Measurements from ENCODE around the gene UNC13A. TPM values are rescaled to one million over a fixed set of nuclear protein-coding genes. Genes with fewer than 3 reads are reported as not detected.
A peak's percentile ranks its signal among the peaks of the same experiment; 100 is the strongest.

Gene UNC13A
- total RNA-seq, 1 experiment from 2014 or later = 41.1 TPM

DNA sequence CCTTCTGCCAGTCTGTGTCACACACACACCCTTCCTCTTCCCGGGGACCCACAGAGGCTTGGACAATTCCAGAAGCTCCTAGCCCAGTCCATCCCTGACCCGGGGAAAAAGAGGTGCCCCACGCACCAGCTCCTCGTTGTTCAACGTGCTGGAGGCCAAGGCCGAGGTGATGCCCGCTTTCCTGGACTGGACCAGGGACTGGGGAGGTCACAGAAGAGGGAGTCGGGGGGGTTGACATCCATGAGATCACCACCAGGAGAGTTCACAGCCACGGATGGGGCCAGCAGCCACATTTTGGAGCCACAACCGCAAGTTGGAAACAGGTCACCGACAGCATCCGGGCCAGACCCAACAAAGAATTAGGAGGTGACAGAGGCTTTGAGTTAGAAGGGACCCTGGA lies 39.4 kb downstream of the UNC13A start:
- H3K9me3 Mint-ChIP-seq = no peaks in the 10 kb centered on the region

DNA sequence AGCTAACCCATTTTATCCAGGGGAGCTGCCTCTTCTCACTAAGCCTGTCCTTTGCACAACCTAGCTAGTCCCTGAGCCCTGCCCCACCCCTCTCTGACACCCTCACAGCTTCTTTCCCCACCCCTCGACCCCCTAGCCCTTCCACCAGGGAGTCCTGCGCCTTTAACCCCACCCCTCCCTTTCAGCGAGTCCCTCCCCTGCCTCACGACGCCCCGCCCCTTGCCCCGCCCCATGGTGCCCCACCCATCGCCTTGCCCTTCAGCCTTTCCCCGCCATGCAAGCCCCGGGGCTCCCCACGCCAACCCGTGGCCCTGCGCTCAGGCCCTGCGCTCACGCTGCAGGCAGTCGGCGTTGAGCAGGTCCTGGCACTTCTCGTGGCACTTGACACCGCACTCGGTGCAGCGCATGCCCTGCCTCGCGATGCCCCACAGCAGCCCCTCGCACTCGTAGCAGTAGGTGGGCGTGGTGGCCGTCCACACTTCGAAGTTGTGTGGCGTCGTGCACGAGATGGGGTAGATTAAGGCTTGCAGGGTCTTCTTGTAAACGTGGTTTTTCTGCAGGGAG lies 40.0 kb downstream of the UNC13A start:
- POLR2A ChIA-PET = interaction anchor here (0.6 kb wide), 1 partner anchor 53 kb away, joined by 8 read pairs; no protein-coding TSS in a partner anchor
- Mint-ChIP-seq H3K4me1 (no peaks in the 10 kb centered on the region), H3K36me3 (peaks cover 45% of the 10 kb centered on the region), H3K9me3 (no peaks in the 10 kb centered on the region), H3K27ac (no peak overlapping the region), H3K4me3 (no peak overlapping the region), H3K27me3 (ENCODE audit: low read depth) (no peaks in the 10 kb centered on the region)
- DNase-seq (ENCODE audit: low spot score) (peak; percentile 44), ATAC-seq (peak; percentile 56)
- TF ChIP-seq JUN (CRISPR knock-in tag; IDR thresholded peaks at IDR 0.05) (no peak), CREB1 (CRISPR knock-in tag; IDR thresholded peaks at IDR 0.05) (no peak), ZNF263 (CRISPR knock-in tag; IDR thresholded peaks at IDR 0.05; ENCODE audit: low read depth) (no peak), ESRRA (CRISPR knock-in tag; IDR thresholded peaks at IDR 0.05; ENCODE audit: borderline replicate concordance) (no peak), PRRX2 (CRISPR knock-in tag; IDR thresholded peaks at IDR 0.05) (no peak)
- TF ChIP-seq, protein P1, sequence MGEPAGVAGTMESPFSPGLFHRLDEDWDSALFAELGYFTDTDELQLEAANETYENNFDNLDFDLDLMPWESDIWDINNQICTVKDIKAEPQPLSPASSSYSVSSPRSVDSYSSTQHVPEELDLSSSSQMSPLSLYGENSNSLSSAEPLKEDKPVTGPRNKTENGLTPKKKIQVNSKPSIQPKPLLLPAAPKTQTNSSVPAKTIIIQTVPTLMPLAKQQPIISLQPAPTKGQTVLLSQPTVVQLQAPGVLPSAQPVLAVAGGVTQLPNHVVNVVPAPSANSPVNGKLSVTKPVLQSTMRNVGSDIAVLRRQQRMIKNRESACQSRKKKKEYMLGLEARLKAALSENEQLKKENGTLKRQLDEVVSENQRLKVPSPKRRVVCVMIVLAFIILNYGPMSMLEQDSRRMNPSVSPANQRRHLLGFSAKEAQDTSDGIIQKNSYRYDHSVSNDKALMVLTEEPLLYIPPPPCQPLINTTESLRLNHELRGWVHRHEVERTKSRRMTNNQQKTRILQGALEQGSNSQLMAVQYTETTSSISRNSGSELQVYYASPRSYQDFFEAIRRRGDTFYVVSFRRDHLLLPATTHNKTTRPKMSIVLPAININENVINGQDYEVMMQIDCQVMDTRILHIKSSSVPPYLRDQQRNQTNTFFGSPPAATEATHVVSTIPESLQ (CRISPR knock-in tag; IDR thresholded peaks at IDR 0.05) = no peak
- TF ChIP-seq, protein P2, sequence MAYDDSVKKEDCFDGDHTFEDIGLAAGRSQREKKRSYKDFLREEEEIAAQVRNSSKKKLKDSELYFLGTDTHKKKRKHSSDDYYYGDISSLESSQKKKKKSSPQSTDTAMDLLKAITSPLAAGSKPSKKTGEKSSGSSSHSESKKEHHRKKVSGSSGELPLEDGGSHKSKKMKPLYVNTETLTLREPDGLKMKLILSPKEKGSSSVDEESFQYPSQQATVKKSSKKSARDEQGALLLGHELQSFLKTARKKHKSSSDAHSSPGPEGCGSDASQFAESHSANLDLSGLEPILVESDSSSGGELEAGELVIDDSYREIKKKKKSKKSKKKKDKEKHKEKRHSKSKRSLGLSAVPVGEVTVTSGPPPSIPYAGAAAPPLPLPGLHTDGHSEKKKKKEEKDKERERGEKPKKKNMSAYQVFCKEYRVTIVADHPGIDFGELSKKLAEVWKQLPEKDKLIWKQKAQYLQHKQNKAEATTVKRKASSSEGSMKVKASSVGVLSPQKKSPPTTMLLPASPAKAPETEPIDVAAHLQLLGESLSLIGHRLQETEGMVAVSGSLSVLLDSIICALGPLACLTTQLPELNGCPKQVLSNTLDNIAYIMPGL (CRISPR knock-in tag; IDR thresholded peaks at IDR 0.05) = no peak
- TF ChIP-seq, protein P3, sequence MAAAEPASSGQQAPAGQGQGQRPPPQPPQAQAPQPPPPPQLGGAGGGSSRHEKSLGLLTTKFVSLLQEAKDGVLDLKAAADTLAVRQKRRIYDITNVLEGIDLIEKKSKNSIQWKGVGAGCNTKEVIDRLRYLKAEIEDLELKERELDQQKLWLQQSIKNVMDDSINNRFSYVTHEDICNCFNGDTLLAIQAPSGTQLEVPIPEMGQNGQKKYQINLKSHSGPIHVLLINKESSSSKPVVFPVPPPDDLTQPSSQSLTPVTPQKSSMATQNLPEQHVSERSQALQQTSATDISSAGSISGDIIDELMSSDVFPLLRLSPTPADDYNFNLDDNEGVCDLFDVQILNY (CRISPR knock-in tag; IDR thresholded peaks at IDR 0.05) = no peak
- TF ChIP-seq, protein P4, sequence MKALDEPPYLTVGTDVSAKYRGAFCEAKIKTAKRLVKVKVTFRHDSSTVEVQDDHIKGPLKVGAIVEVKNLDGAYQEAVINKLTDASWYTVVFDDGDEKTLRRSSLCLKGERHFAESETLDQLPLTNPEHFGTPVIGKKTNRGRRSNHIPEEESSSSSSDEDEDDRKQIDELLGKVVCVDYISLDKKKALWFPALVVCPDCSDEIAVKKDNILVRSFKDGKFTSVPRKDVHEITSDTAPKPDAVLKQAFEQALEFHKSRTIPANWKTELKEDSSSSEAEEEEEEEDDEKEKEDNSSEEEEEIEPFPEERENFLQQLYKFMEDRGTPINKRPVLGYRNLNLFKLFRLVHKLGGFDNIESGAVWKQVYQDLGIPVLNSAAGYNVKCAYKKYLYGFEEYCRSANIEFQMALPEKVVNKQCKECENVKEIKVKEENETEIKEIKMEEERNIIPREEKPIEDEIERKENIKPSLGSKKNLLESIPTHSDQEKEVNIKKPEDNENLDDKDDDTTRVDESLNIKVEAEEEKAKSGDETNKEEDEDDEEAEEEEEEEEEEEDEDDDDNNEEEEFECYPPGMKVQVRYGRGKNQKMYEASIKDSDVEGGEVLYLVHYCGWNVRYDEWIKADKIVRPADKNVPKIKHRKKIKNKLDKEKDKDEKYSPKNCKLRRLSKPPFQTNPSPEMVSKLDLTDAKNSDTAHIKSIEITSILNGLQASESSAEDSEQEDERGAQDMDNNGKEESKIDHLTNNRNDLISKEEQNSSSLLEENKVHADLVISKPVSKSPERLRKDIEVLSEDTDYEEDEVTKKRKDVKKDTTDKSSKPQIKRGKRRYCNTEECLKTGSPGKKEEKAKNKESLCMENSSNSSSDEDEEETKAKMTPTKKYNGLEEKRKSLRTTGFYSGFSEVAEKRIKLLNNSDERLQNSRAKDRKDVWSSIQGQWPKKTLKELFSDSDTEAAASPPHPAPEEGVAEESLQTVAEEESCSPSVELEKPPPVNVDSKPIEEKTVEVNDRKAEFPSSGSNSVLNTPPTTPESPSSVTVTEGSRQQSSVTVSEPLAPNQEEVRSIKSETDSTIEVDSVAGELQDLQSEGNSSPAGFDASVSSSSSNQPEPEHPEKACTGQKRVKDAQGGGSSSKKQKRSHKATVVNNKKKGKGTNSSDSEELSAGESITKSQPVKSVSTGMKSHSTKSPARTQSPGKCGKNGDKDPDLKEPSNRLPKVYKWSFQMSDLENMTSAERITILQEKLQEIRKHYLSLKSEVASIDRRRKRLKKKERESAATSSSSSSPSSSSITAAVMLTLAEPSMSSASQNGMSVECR (CRISPR knock-in tag; IDR thresholded peaks at IDR 0.05; ENCODE audit: borderline replicate concordance) = no peak
- CTCF ChIA-PET = interaction anchor here (1.4 to 1.6 kb wide), 2 partner anchors 21 to 42 kb away, joined by 4 to 8 read pairs; no protein-coding TSS in a partner anchor

More for the DNA sequence above, 39.4 kb downstream of the UNC13A start:
- no peaks in the 10 kb centered on the region for H3K4me1 Mint-ChIP-seq
- no peak overlapping the region for H3K27ac Mint-ChIP-seq
- no peak overlapping the region for H3K4me3 Mint-ChIP-seq
- CTCF ChIA-PET = interaction anchor here (1.6 kb wide), 1 partner anchor 43 kb away, joined by 8 read pairs; no protein-coding TSS in a partner anchor
- POLR2A ChIA-PET = no interaction called here
- TF ChIP-seq ZNF416 (CRISPR knock-in tag; IDR thresholded peaks at IDR 0.05) (no peak), FOXP1 (CRISPR knock-in tag; IDR thresholded peaks at IDR 0.05; ENCODE audit: borderline replicate concordance) (no peak), ZNF219 (CRISPR knock-in tag; IDR thresholded peaks at IDR 0.05; ENCODE audit: borderline replicate concordance) (no peak), PRRX2 (CRISPR knock-in tag; IDR thresholded peaks at IDR 0.05) (no peak), SOX15 (CRISPR knock-in tag; IDR thresholded peaks at IDR 0.05) (no peak)
- TF ChIP-seq, protein P5, sequence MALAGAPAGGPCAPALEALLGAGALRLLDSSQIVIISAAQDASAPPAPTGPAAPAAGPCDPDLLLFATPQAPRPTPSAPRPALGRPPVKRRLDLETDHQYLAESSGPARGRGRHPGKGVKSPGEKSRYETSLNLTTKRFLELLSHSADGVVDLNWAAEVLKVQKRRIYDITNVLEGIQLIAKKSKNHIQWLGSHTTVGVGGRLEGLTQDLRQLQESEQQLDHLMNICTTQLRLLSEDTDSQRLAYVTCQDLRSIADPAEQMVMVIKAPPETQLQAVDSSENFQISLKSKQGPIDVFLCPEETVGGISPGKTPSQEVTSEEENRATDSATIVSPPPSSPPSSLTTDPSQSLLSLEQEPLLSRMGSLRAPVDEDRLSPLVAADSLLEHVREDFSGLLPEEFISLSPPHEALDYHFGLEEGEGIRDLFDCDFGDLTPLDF (CRISPR knock-in tag; IDR thresholded peaks at IDR 0.05) = no peak
- TF ChIP-seq, protein P6, sequence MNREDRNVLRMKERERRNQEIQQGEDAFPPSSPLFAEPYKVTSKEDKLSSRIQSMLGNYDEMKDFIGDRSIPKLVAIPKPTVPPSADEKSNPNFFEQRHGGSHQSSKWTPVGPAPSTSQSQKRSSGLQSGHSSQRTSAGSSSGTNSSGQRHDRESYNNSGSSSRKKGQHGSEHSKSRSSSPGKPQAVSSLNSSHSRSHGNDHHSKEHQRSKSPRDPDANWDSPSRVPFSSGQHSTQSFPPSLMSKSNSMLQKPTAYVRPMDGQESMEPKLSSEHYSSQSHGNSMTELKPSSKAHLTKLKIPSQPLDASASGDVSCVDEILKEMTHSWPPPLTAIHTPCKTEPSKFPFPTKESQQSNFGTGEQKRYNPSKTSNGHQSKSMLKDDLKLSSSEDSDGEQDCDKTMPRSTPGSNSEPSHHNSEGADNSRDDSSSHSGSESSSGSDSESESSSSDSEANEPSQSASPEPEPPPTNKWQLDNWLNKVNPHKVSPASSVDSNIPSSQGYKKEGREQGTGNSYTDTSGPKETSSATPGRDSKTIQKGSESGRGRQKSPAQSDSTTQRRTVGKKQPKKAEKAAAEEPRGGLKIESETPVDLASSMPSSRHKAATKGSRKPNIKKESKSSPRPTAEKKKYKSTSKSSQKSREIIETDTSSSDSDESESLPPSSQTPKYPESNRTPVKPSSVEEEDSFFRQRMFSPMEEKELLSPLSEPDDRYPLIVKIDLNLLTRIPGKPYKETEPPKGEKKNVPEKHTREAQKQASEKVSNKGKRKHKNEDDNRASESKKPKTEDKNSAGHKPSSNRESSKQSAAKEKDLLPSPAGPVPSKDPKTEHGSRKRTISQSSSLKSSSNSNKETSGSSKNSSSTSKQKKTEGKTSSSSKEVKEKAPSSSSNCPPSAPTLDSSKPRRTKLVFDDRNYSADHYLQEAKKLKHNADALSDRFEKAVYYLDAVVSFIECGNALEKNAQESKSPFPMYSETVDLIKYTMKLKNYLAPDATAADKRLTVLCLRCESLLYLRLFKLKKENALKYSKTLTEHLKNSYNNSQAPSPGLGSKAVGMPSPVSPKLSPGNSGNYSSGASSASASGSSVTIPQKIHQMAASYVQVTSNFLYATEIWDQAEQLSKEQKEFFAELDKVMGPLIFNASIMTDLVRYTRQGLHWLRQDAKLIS (CRISPR knock-in tag; IDR thresholded peaks at IDR 0.05; ENCODE audit: borderline replicate concordance) = no peak
- TF ChIP-seq, protein P3 (CRISPR knock-in tag; IDR thresholded peaks at IDR 0.05) = no peak
- H3K36me3 Mint-ChIP-seq = peaks cover 39% of the 10 kb centered on the region
- DNase-seq (ENCODE audit: low spot score) = no peak
- no peak for ATAC-seq
- H3K27me3 Mint-ChIP-seq (ENCODE audit: low read depth) = no peaks in the 10 kb centered on the region

Measured in WTC11 (cell line).